Right hindlimb (tissue), 1 donor: ENCODE measurements around the gene MAPK14.
A peak's percentile ranks its signal among the peaks of the same experiment; 100 is the strongest.
"Not testable (repeated sequence)": the region's sequence is repeated elsewhere in the genome, so short reads cannot be mapped to it uniquely, and the experiment has no call there.

Experiments
- DNase-seq: peaks from one replicate; pipeline ENCODE4 v3.0.0-alpha.2; 2018

Gene MAPK14

DNA sequence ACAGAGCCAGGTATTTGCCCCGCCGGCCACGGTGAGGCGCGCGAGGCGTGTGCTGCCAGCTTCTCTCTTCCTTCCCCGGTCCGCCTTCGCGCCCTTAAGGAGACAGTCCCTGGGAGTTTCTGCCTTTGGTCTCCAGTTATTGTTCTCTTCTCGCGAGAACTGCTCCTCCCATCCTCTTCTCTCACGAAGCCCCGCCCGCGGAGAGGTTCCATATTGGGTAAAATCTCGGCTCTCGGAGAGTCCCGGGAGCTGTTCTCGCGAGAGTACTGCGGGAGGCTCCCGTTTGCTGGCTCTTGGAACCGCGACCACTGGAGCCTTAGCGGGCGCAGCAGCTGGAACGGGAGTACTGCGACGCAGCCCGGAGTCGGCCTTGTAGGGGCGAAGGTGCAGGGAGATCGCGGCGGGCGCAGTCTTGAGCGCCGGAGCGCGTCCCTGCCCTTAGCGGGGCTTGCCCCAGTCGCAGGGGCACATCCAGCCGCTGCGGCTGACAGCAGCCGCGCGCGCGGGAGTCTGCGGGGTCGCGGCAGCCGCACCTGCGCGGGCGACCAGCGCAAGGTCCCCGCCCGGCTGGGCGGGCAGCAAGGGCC is at the start of gene MAPK14:
TSS of gene MAPK14 (plus strand) at position 308 of the 587 bp plus-strand sequence. CDS start 350 bp downstream, outside the sequence.
- peak; percentile 99 for DNase-seq

- not testable (repeated sequence) for DNase-seq
Measured at GRCh38 chr6:35980126-35980525, 47.5 kb upstream of the MAPK14 start.

GRCh38 chr6:35980991-35981645 is 46.5 kb upstream of the MAPK14 start:
- DNase-seq = no peak

GRCh38 chr6:35984701-35985100 is 42.9 kb upstream of the MAPK14 start:
- DNase-seq = no peak

DNA sequence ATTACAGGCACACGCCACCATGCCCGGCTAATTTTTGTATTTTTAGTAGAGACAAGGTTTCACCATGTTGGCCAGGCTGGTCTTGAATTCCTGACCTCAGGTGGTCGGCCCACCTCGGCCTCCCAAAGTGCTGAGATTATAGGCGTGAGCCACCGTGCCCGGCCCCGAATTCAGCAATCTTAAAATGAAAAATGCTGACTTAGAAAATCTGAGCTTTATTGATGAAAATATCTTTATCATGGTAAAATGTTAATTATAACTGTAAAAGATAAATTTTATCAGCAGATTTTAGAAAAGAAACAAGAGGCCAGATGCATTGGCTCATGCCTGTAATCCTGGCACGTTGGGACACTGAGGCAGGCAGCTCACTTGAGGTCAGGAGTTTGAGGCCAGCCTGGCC is 39.6 kb upstream of the MAPK14 start:
- not testable (repeated sequence) for DNase-seq

GRCh38 chr6:35993150-35993549 is 34.5 kb upstream of the MAPK14 start:
- no peak for DNase-seq

- DNase-seq = no peak
Measured at GRCh38 chr6:36000451-36000850, 27.2 kb upstream of the MAPK14 start.

- DNase-seq = no peak
Measured at GRCh38 chr6:36015666-36016065, 11.9 kb upstream of the MAPK14 start.

DNA sequence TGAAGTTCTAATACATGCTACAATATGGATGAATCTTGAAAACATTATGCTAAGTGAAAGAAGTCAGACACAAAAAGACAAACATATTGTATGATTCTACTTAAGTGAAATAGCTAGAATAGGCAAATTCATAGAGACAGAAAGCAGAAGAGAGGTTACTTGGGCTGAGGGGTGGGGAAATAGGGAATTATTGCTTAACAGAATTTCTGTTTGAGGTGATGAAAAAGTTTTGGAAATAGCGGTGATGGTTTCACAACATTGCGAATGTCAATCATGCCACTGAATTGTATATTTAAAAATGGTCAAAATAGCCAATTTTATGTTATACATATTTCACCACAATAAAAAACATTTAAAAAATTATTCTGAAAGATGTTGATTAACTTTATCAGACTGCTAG is 9.3 kb upstream of the MAPK14 start:
- DNase-seq = no peak

DNA sequence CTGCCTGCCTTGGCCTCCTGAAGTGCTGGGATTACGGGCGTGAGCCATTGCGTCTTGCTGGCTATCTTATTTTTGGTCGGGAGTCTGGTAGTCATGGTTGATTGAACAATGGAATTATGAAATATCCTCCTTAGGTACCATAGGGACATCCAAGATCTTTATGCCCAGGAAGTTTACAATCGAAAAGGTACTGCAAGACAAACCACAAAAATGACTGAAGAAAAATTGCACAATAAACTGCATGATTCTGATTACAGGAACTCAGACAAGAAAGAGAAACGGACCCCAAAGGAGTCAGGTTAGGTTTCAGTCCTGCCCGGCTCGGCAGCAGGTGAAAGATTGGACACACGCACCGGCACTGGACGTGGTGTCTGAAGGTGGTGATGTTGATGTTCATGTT is 8.4 kb upstream of the MAPK14 start:
- no peak for DNase-seq

- no peak for DNase-seq
Measured at GRCh38 chr6:36020154-36020553, 7.5 kb upstream of the MAPK14 start.

DNA sequence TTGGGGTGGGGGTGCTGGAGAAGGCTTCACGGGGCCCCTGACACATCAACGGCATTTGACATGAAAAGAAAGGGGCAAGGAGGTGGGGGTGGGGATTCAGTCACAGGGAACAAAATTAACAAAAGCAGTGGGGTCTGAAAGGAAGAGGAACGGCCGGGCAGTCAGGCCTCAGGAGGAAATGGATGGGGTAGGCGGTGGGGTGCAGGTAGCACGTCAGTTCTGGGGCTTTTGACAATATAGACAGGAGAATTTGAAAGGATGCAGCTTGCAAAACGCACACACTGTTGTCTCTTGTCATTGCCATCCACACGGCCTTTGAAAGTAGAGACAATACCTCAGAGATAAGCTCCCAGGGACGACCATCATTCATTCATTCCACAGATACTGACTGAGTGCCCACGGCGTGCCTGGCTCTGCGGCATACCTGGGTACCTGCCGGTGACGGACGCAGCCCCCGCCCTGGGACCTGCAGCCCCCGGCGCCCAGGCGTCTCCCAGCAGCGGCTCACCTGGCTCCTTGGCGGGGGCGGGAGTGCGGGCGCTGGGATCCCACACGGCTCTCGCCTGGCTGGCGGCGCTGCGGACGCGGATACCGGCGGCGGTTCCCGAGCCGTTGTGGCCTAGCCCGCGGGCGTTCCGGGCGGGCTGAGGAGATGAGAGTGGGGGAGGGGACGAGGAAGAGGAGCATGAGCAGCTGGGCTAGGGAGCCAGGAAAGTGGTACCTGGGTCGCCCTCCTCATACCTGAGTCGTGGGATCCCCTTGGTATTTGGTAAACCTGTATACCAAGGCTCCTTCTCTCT is 3.4 kb upstream of the MAPK14 start, which contains the start of gene SLC26A8:
TSS of gene SLC26A8 (minus strand) at position 646 of the 800 bp plus-strand sequence. CDS start 4,934 bp downstream, outside the sequence.
- no peak for DNase-seq

- DNase-seq = no peak
Measured at GRCh38 chr6:36025260-36025931, 2.2 kb upstream of the MAPK14 start.

DNA sequence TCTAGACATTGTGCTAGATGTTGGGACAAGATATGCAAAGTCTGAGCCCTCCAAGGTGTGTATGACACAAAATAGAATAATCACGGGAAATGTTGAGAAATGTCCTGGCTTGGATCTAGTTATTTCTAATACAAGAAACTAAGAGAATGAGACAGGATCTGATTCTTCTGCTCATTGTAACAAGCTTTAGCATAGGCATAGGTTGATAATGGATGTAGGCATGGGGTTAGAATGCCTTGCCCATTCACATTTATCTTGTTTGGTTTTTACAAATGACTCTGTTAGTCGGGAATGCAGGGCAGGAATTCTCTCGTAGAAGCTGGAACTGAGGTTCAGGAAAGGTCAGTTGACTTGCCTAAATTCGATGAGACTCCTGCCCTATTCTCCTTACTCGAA is 1.7 kb upstream of the MAPK14 start:
- no peak for DNase-seq

- DNase-seq = peak; percentile 32
Measured at GRCh38 chr6:36028088-36028876, 674 bp downstream of the MAPK14 start.

DNA sequence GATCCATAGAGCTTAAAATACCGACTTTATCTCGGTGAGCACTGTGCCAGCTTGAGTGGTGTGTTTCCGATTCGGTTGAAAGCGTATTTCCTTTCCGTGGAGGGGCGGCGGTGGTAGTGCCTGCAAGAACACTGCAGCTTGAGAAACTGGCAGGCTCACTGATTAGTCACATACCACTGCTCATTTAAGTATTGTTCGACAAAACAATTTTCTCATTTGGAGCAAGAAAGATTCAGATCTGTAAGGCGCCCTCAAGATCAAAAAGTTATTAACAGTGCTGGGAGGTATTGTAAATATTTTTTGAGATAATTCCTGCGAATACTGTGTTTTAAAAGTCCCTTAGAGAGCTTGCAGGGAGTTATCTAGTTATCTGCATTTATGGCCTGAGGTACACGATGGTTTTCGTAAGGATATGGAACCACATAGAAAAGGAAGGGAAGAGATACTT is 1.3 kb downstream of the MAPK14 start:
- peak; percentile 54 for DNase-seq

GRCh38 chr6:36029464-36029863 is 1.9 kb downstream of the MAPK14 start:
- no peak for DNase-seq

GRCh38 chr6:36032261-36032660 is 4.7 kb downstream of the MAPK14 start:
- no peak for DNase-seq

- not testable (repeated sequence) for DNase-seq
Measured at GRCh38 chr6:36033144-36033543, 5.5 kb downstream of the MAPK14 start.

DNA sequence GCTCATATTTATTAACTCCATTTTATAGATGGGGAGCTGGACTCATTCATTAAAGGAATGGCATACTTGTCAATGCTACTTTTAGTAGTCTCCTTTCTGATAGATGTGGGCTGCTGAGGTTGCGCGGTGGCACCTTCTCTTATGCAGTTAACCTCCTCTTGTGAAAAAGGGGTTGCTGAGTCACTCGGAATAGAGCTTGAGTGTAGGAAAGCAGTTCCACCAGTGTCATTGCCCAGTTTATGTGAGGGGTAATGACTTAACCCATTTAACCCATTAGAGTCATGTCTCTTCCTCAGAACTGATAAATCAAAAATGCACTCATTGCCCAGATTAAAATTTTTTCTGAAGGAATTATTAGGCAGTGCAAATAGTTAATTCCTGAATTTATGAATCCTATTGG is 6.3 kb downstream of the MAPK14 start:
- DNase-seq = no peak

DNA sequence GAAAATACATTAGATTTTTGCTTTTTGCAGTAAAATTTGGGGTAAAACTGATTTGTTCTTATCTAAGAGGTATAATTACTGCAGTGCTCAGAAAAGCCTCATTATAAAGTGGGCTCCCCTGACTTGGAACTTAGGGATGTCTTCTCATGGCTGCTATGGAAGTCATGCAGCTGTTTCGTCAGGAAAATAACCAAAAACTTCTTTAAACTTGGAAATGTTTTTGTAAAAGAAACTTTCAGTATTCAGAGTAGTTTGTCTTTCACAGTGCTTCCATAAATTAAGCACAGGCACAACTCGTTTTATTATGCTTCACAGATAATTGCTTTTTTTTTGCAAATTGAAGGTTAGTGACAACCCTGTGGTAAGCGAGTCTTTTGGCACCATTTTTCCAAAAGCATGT is 6.8 kb downstream of the MAPK14 start:
- DNase-seq = no peak

DNA sequence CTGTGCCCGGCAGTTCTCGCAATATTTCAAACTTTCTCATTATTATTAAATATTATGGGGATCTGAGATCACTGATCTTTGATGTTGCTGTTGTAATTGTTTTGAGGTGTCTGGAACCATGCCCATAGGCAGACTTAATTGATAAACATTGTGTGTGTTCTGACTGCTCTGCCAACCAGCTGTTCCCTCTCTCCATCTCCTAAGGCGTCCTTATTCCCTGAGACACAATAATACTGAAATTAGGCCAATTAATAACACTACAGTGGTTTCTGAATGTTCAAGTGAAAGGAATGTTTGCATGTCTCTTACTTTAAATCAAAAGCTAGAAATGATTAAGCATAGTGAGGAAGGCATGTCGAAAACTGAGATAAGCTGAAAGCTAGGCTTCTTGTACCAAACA is 7.6 kb downstream of the MAPK14 start:
- no peak for DNase-seq
